Loucy (cell line): ENCODE results near the gene BTNL9.
"Not testable (repeated sequence)": the region's sequence is repeated elsewhere in the genome, so short reads cannot be mapped to it uniquely, and the experiment has no call there.

Experiments used
- CTCF ChIP-seq: fragments of 200-600 bp; sonication (generic); conservative IDR thresholded peaks from 2 replicates; pipeline ENCODE4 v1.5.1; 2014; ENCODE audit warnings: mild to moderate bottlenecking, antibody characterized with exemption, low read length
- EZH2phosphoT487 ChIP-seq: fragments of 200-600 bp; IDR thresholded peaks from 2 replicates; pipeline ENCODE4 v1.6.1; 2018; ENCODE audit warnings: antibody characterized with exemption, mild to moderate bottlenecking, moderate library complexity, borderline replicate concordance

GRCh38 chr5:181101030-181101641 lies 61.1 kb downstream of the BTNL9 start:
- TF ChIP-seq CTCF, EZH2phosphoT487: not testable (repeated sequence)
